HCT116 (cell line): ENCODE results near the gene SLC25A17. TPM values are rescaled to one million over a fixed set of nuclear protein-coding genes. Genes with fewer than 3 reads are reported as not detected.

Source experiments
- ATAC-seq: fragments of 200-7000 bp; cut with Tn5 transposase; 2 replicates; pipeline ENCODE4 v1.9.1; 2020; ENCODE audit warnings: mild to moderate bottlenecking, moderate library complexity
- BruUV-seq: library from RNA; stranded (reverse); fragments of 400-500 nt; replicated peaks from 2 replicates; lab custom pipeline; 2021; lab: Mats Ljungman, UMichigan
- CTCF ChIA-PET: fragments of 300-600 bp; sonication (Branson Sonifier 250); formaldehyde crosslinking; loops from one replicate; lab custom pipeline; 2021; ENCODE audit warnings: antibody characterized with exemption; lab: Charles Lee
- POLR2A ChIA-PET: fragments of 300-600, 350-600 bp; sonication (Branson Sonifier 250); formaldehyde crosslinking; loops from one replicate; lab custom pipeline; 2021; ENCODE audit warnings: antibody characterized with exemption; lab: Charles Lee
- RAD21 ChIA-PET, 2 experiments: fragments of 300-600 bp; sonication (Branson Sonifier 250); formaldehyde crosslinking; loops; one replicate each; lab custom pipeline; 2023; ENCODE audit warnings: low total read pairs in 2 of 2; ENCODE audit not compliant: uncharacterized antibody in 2 of 2, unreplicated experiment in 2 of 2, low non-redundant PET in 1 of 2; lab: Charles Lee
- DNase-seq: peaks from one replicate; pipeline ENCODE4 v3.0.0-alpha.2; 2010; ENCODE audit warnings: low read depth, low spot score
- H2AFZ ChIP-seq: fragments of 200-600 bp; shearing (Covaris generic), sonication (generic); 2 replicates; pipeline ENCODE4 v1.6.1; 2017; ENCODE audit warnings: low read depth, mixed run types, mixed read lengths, antibody characterized with exemption, low read length; ENCODE audit not compliant: poor library complexity, severe bottlenecking
- H3K27ac ChIP-seq: 2 replicates; pipeline ENCODE4 v1.5.1; 2012; ENCODE audit warnings: low read depth, low read length
- H3K27me3 ChIP-seq: fragments of 200-600 bp; sonication (generic); 2 replicates; pipeline ENCODE4 v1.6.1; 2016; ENCODE audit warnings: mixed run types, low read length, mixed read lengths; ENCODE audit not compliant: insufficient read depth
- H3K36me3 ChIP-seq, 2 experiments: fragments of 200-500 bp in 1 of 2; fragments of 200-600 bp in 1 of 2; sonication (Bioruptor generic) in 1 of 2; sonication (generic) in 1 of 2; 2 replicates each; pipeline versions ENCODE4 v1.5.1 to v1.6.1; 2014 to 2016; ENCODE audit warnings: low read length in 2 of 2, inconsistent platforms in 1 of 2, mixed read lengths in 1 of 2, mixed run types in 1 of 2; ENCODE audit not compliant: insufficient read depth in 2 of 2, control insufficient read depth in 1 of 2
- H3K4me1 ChIP-seq, 2 experiments: fragments of 200-600 bp in 1 of 2; sonication (generic) in 1 of 2; 2 replicates each; pipeline versions ENCODE4 v1.5.1 to v1.6.1; 2012 to 2017; ENCODE audit warnings: low read length in 2 of 2, inconsistent platforms in 1 of 2, mild to moderate bottlenecking in 1 of 2, mixed read lengths in 1 of 2, mixed run types in 1 of 2, moderate library complexity in 1 of 2; ENCODE audit not compliant: insufficient read depth in 2 of 2, control insufficient read depth in 1 of 2
- H3K4me2 ChIP-seq: fragments of 200-600 bp; sonication (generic); 2 replicates; pipeline ENCODE4 v1.6.1; 2017; ENCODE audit warnings: mixed run types, low read length, mixed read lengths
- H3K4me3 ChIP-seq, 2 experiments: fragments of 200-600 bp in 1 of 2; sonication (generic) in 1 of 2; replicated peaks in 1 of 2; 2 replicates each; pipeline ENCODE4 v1.5.1; 2011 to 2016; ENCODE audit warnings: low read length in 2 of 2, control low read depth in 1 of 2, low read depth in 1 of 2, mild to moderate bottlenecking in 1 of 2, mixed read lengths in 1 of 2, mixed run types in 1 of 2
- H3K79me2 ChIP-seq: fragments of 200-600 bp; sonication (generic); 2 replicates; pipeline ENCODE4 v1.6.1; 2017; ENCODE audit warnings: mild to moderate bottlenecking, mixed run types, low read length, moderate library complexity, mixed read lengths; ENCODE audit not compliant: insufficient read depth
- H3K9ac ChIP-seq: fragments of 200-600 bp; sonication (generic); 2 replicates; pipeline ENCODE4 v1.6.1; 2016; ENCODE audit warnings: low read length, mixed read lengths
- H3K9me2 ChIP-seq: fragments of 200-600 bp; sonication (generic), shearing (Covaris generic); 2 replicates; pipeline ENCODE4 v1.6.1; 2017; ENCODE audit warnings: mixed run types, mild to moderate bottlenecking, moderate library complexity; ENCODE audit not compliant: insufficient read depth
- H3K9me3 ChIP-seq, 2 experiments: fragments of 200-500 bp in 1 of 2; fragments of 200-600 bp in 1 of 2; sonication (Bioruptor generic) in 1 of 2; sonication (generic) in 1 of 2; 2 replicates each; pipeline ENCODE4 v1.6.1; 2014 to 2017; ENCODE audit warnings: low read length in 2 of 2, mixed read lengths in 2 of 2, inconsistent platforms in 1 of 2, low read depth in 1 of 2, mild to moderate bottlenecking in 1 of 2, mixed run types in 1 of 2, moderate library complexity in 1 of 2; ENCODE audit not compliant: control insufficient read depth in 1 of 2, insufficient read depth in 1 of 2
- H4K20me1 ChIP-seq: fragments of 200-600 bp; sonication (generic), shearing (Covaris generic); 2 replicates; pipeline ENCODE4 v1.6.1; 2017; ENCODE audit warnings: mixed run types, mild to moderate bottlenecking, moderate library complexity; ENCODE audit not compliant: insufficient read depth
- CBX3 ChIP-seq: IDR thresholded peaks from 2 replicates; pipeline ENCODE4 v1.6.1; 2012; ENCODE audit warnings: low read depth
- CTCF ChIP-seq, 3 experiments: fragments of 200-600 bp in 1 of 3; sonication (generic) in 1 of 3; IDR thresholded peaks in 2 of 3; conservative IDR thresholded peaks in 1 of 3; 2 replicates each; pipeline ENCODE4 v1.5.1; 2012 to 2017; ENCODE audit warnings: low read depth in 2 of 3, low read length in 2 of 3, antibody characterized with exemption in 1 of 3, borderline replicate concordance in 1 of 3, control low read depth in 1 of 3, mild to moderate bottlenecking in 1 of 3, mixed read lengths in 1 of 3, mixed run types in 1 of 3, moderate library complexity in 1 of 3; ENCODE audit not compliant: insufficient read depth in 1 of 3
- EZH2 ChIP-seq: fragments of 200-600 bp; sonication (generic); IDR thresholded peaks from 2 replicates; pipeline ENCODE4 v1.6.1; 2017; ENCODE audit warnings: antibody characterized with exemption, mixed run types
- EZH2phosphoT487 ChIP-seq: fragments of 200-600 bp; IDR thresholded peaks from 2 replicates; pipeline ENCODE4 v1.6.1; 2018; ENCODE audit warnings: antibody characterized with exemption, borderline replicate concordance
- POLR2A ChIP-seq: IDR thresholded peaks from 2 replicates; pipeline ENCODE4 v1.7.0; 2011; ENCODE audit warnings: borderline replicate concordance; ENCODE audit not compliant: insufficient read depth, insufficient read length; ENCODE audit errors: extremely low read depth
- SP1 ChIP-seq: IDR thresholded peaks from 2 replicates; pipeline ENCODE4 v1.6.1; 2012; ENCODE audit warnings: low read depth
- TCF7L2 ChIP-seq: IDR thresholded peaks from 2 replicates; pipeline ENCODE4 v1.7.0; 2011; ENCODE audit warnings: borderline replicate concordance, inconsistent platforms; ENCODE audit not compliant: insufficient read depth, insufficient read length; ENCODE audit errors: extremely low read depth
- YY1 ChIP-seq: IDR thresholded peaks from 2 replicates; pipeline ENCODE4 v1.6.1; 2011; ENCODE audit warnings: low read length, low read depth, moderate library complexity, mild to moderate bottlenecking; ENCODE audit not compliant: insufficient replicate concordance; ENCODE audit errors: extremely low read depth
- ZBTB33 ChIP-seq: IDR thresholded peaks from 2 replicates; pipeline ENCODE4 v1.6.1; 2011; ENCODE audit warnings: mild to moderate bottlenecking, low read length, moderate library complexity; ENCODE audit not compliant: insufficient replicate concordance; ENCODE audit errors: extremely low read depth
- ZFX ChIP-seq: fragments of 450-650 bp; IDR thresholded peaks from 2 replicates; pipeline ENCODE4 v1.6.1; 2017
- ZNF274 ChIP-seq: fragments of 200-500 bp; sonication (Bioruptor generic); IDR thresholded peaks from 2 replicates; pipeline ENCODE4 v1.6.1; 2014; ENCODE audit warnings: mild to moderate bottlenecking, low read depth, low read length, inconsistent platforms
- intact Hi-C: fragments of 100-400 bp; cut with micrococcal nuclease; formaldehyde crosslinking; loops from 2 replicates; pipeline ENCODE4 v1.10.0; 2022
- total RNA-seq: library from RNA; stranded (reverse); gene quantifications from one replicate; pipeline ENCODE4 v1.2.1, GENCODE V29; 2021; ENCODE audit not compliant: unreplicated experiment

SLC25A17 gene
- total RNA-seq, 1 experiment from 2014 or later, result 16.6 TPM

- POLR2A ChIA-PET, result no interaction called here
These were observed 89.9 kb downstream of the SLC25A17 start for GRCh38 chr22:40729284-40729683.

GRCh38 chr22:40728731-40729189 lies 90.4 kb downstream of the SLC25A17 start:
- BruUV-seq, result no TSS peak
- Histone ChIP-seq H3K27me3 (no peaks in the 10 kb centered on the region), H3K9me2 (no peaks in the 10 kb centered on the region), H3K27ac (no peak overlapping the region), H4K20me1 (no peaks in the 10 kb centered on the region), H3K4me2 (no peak overlapping the region), H3K9ac (no peak overlapping the region), H3K36me3 (no peaks in the 10 kb centered on the region), H3K4me3 (no peak overlapping the region), H3K9me3 (no peaks in the 10 kb centered on the region), H2AFZ (no peak overlapping the region), H3K4me1 (peaks cover 12 to 17% of the 10 kb centered on the region in 2 experiments), H3K79me2 (no peaks in the 10 kb centered on the region)
- intact Hi-C loops, result no loop called here
- ChIA-PET RAD21 (no interaction called here), CTCF (no interaction called here), POLR2A (no interaction called here)
- no peak for DNase-seq
- no peak for ATAC-seq
- TF ChIP-seq SP1 (no peak), ZFX (no peak), YY1 (no peak), ZBTB33 (no peak), CBX3 (no peak), ZNF274 (no peak), CTCF (IDR thresholded peaks at IDR 0.05 in 2 of 3, conservative IDR thresholded peaks at IDR 0.05 in 1 of 3; ENCODE audit: borderline replicate concordance in 1 of 3, insufficient read depth in 1 of 3, low read depth in 2 of 3, low read length in 2 of 3) (no peak), EZH2phosphoT487 (no peak)

More at GRCh38 chr22:40729284-40729683, 89.9 kb downstream of the SLC25A17 start:
- no peaks in the 10 kb centered on the region for H4K20me1 ChIP-seq
- H2AFZ ChIP-seq, result no peak overlapping the region
- no peak for TF ChIP-seq ZBTB33
- TF ChIP-seq TCF7L2, result no peak
- TF ChIP-seq POLR2A, result no peak
- TF ChIP-seq EZH2, result no peak
- no peak for TF ChIP-seq ZNF274
- no peak for DNase-seq
- no peaks in the 10 kb centered on the region for H3K9me3 ChIP-seq
- no peak overlapping the region for H3K4me2 ChIP-seq
- BruUV-seq, result no TSS peak
- peaks cover 12 to 17% of the 10 kb centered on the region in 2 experiments for H3K4me1 ChIP-seq
- RAD21 ChIA-PET, result no interaction called here
- H3K9me2 ChIP-seq, result no peaks in the 10 kb centered on the region
- no peak for ATAC-seq
- H3K79me2 ChIP-seq, result no peaks in the 10 kb centered on the region
- no peak overlapping the region for H3K27ac ChIP-seq
- CTCF ChIA-PET, result no interaction called here
- no peak overlapping the region for H3K9ac ChIP-seq
- intact Hi-C loops, result no loop called here
- no peaks in the 10 kb centered on the region for H3K36me3 ChIP-seq
- no peak overlapping the region for H3K4me3 ChIP-seq
- H3K27me3 ChIP-seq, result no peaks in the 10 kb centered on the region
